Motor neuron (in vitro differentiated cells): ENCODE data around the gene TRAPPC6A. TPM values are rescaled to one million over a fixed set of nuclear protein-coding genes. Genes with fewer than 3 reads are reported as not detected.
"Not testable (repeated sequence)": the region's sequence is repeated elsewhere in the genome, so short reads cannot be mapped to it uniquely, and the experiment has no call there.

Source experiments
- ATAC-seq, 8 experiments: fragments of 200-7000 bp; cut with Tn5 transposase; replicated peaks in 6 of 8; 2 replicates each; pipeline ENCODE4 v1.8.0; 2021; ENCODE audit warnings: mild to moderate bottlenecking in 8 of 8, moderate library complexity in 8 of 8
- H3K27ac ChIP-seq, 2 donors: fragments of 250-450 bp; sonication (Bioruptor Pico); 2 replicates each; pipeline ENCODE4 v1.9.0; 2021; ENCODE audit warnings: antibody characterized with exemption in 2 of 2, mild to moderate bottlenecking in 2 of 2, moderate library complexity in 1 of 2
- H3K4me1 ChIP-seq, 2 donors: fragments of 250-450 bp; sonication (Bioruptor Pico); replicated peaks in 1 of 2; 2 replicates each; pipeline ENCODE4 v1.6.1; 2021; ENCODE audit warnings: antibody characterized with exemption in 2 of 2, mild to moderate bottlenecking in 2 of 2, moderate library complexity in 1 of 2
- H3K4me3 ChIP-seq, 5 donors: fragments of 250-450 bp; sonication (Bioruptor Pico); 2 replicates each; pipeline ENCODE4 v1.9.0; 2021; ENCODE audit warnings: antibody characterized with exemption in 5 of 5, mild to moderate bottlenecking in 5 of 5, moderate library complexity in 4 of 5
- whole genome bisulfite sequencing, 10 experiments: fragments of 450-650 bp; shearing (Covaris generic); methylation state at CpG; one replicate each; pipeline ENCODE4 v1.0.0; 2022; 5-methylcytosine and 5-hydroxymethylcytosine counted together
- in situ Hi-C, 9 experiments: fragments of 400-800 bp; cut with MboI; loops; one replicate each; pipeline ENCODE4 v1.15.0; 2021; ENCODE audit warnings: low sequenced_read_pairs in 9 of 9, low pct_unique_long_range_greater_than_20kb in 2 of 9; ENCODE audit not compliant: unreplicated experiment in 9 of 9
- total RNA-seq, 8 experiments: library from RNA; unstranded; fragments of 300-600 nt; gene quantifications; 2 replicates each; pipeline versions ENCODE4 v1.2.3 to v1.2.4, GENCODE V29; 2022

Gene TRAPPC6A
- total RNA-seq, 8 experiments from 2014 or later = 16.9 to 40.8 (median 29.1) TPM

GRCh38 chr19:45123440-45123850 is 54.6 kb downstream of the TRAPPC6A start:
- in situ Hi-C loops = no loop called here
- no peaks in the 10 kb centered on the region for H3K4me1 ChIP-seq
- no peak overlapping the region for H3K4me3 ChIP-seq
- 0 to 100% (median 73%) methylated on average over 1 to 7 of the region's 9 CpGs for WGBS, 10 experiments
- peak in 1 of 8 experiments; percentile 74 for ATAC-seq
- H3K27ac ChIP-seq = no peak overlapping the region

GRCh38 chr19:45122832-45123231 is 55.2 kb downstream of the TRAPPC6A start:
- no peak for ATAC-seq
- H3K4me1 ChIP-seq = no peaks in the 10 kb centered on the region
- in situ Hi-C loops = no loop called here
- H3K27ac ChIP-seq = no peak overlapping the region
- 72 to 75% methylated on average over 2 of the region's 6 CpGs; no CpG with 5 or more reads in 8 of the 10 experiments for WGBS, 10 experiments
- H3K4me3 ChIP-seq = no peak overlapping the region

GRCh38 chr19:45121827-45122345 is 56.2 kb downstream of the TRAPPC6A start:
- Histone ChIP-seq H3K4me1 (peaks cover 0 to 8% of the 10 kb centered on the region in 2 donors), H3K27ac (no peak overlapping the region), H3K4me3 (no peak overlapping the region)
- WGBS, 10 experiments = 80 to 100% (median 86%) methylated on average over 1 to 2 of the region's 11 CpGs; no CpG with 5 or more reads in 6 of the 10 experiments
- ATAC-seq = no peak
- in situ Hi-C loops = no loop called here

GRCh38 chr19:45119582-45119981 is 58.5 kb downstream of the TRAPPC6A start:
- 70 to 95% (median 89%) methylated on average over 2 to 5 of the region's 6 CpGs; no CpG with 5 or more reads in 6 of the 10 experiments for WGBS, 10 experiments
- Histone ChIP-seq H3K27ac (no peak overlapping the region), H3K4me3 (no peak overlapping the region), H3K4me1 (peaks cover 0 to 8% of the 10 kb centered on the region in 2 donors)
- ATAC-seq = peak in 1 of 8 experiments; percentile 25
- in situ Hi-C loops = no loop called here

GRCh38 chr19:45118591-45119355 is 59.3 kb downstream of the TRAPPC6A start:
- H3K4me3 ChIP-seq, H3K4me1 ChIP-seq, in situ Hi-C loops, H3K27ac ChIP-seq, ATAC-seq: not testable (repeated sequence)
- 40 to 94% (median 82%) methylated on average over 1 to 8 of the region's 18 CpGs; no CpG with 5 or more reads in 1 of the 10 experiments for WGBS, 10 experiments

- peak in 3 of 8 experiments; percentile 19 to 29 (median 20) for ATAC-seq
- Histone ChIP-seq H3K4me1 (peaks cover 0 to 8% of the 10 kb centered on the region in 2 donors), H3K4me3 (no peak overlapping the region), H3K27ac (no peak overlapping the region)
- in situ Hi-C loops = no loop called here
- WGBS, 10 experiments = 80 to 100% (median 80%) methylated on average over 1 to 2 of the region's 5 CpGs; no CpG with 5 or more reads in 7 of the 10 experiments
These were observed 59.9 kb downstream of the TRAPPC6A start for GRCh38 chr19:45118106-45118505.

GRCh38 chr19:45117671-45118070 is 60.4 kb downstream of the TRAPPC6A start:
- H3K27ac ChIP-seq = no peak overlapping the region
- in situ Hi-C loops = no loop called here
- H3K4me3 ChIP-seq = no peak overlapping the region
- WGBS, 10 experiments = 0 to 100% (median 74%) methylated on average over 1 to 3 of the region's 12 CpGs; no CpG with 5 or more reads in 6 of the 10 experiments
- ATAC-seq = peak in 3 of 8 experiments; percentile 21 to 50 (median 28)
- H3K4me1 ChIP-seq = peaks cover 0 to 8% of the 10 kb centered on the region in 2 donors

- WGBS, 10 experiments = 40 to 100% (median 89%) methylated on average over 1 to 6 of the region's 16 CpGs; no CpG with 5 or more reads in 5 of the 10 experiments
- Histone ChIP-seq H3K4me3 (no peak overlapping the region), H3K4me1 (peaks cover 0 to 8% of the 10 kb centered on the region in 2 donors), H3K27ac (no peak overlapping the region)
- ATAC-seq = peak in 5 of 8 experiments; percentile 12 to 46 (median 30)
- in situ Hi-C loops = no loop called here
These were observed 60.9 kb downstream of the TRAPPC6A start for GRCh38 chr19:45117167-45117594.

- in situ Hi-C loops = no loop called here
- H3K4me1 ChIP-seq = peaks cover 0 to 8% of the 10 kb centered on the region in 2 donors
- 60 to 100% (median 85%) methylated on average over 1 to 14 of the region's 21 CpGs; no CpG with 5 or more reads in 4 of the 10 experiments for WGBS, 10 experiments
- ATAC-seq = peak in 1 of 8 experiments; percentile 7
- H3K27ac ChIP-seq = no peak overlapping the region
- H3K4me3 ChIP-seq = no peak overlapping the region
These were observed 62.0 kb downstream of the TRAPPC6A start for GRCh38 chr19:45115809-45116615.

- peaks cover 0 to 8% of the 10 kb centered on the region in 2 donors for H3K4me1 ChIP-seq
- ATAC-seq = no peak
- in situ Hi-C loops = no loop called here
- no peak overlapping the region for H3K4me3 ChIP-seq
- WGBS, 10 experiments = 83 to 100% (median 100%) methylated on average over 1 to 3 of the region's 4 CpGs; no CpG with 5 or more reads in 3 of the 10 experiments
- no peak overlapping the region for H3K27ac ChIP-seq
These were observed 63.9 kb downstream of the TRAPPC6A start for GRCh38 chr19:45114116-45114515.

GRCh38 chr19:45113628-45114027 is 64.4 kb downstream of the TRAPPC6A start:
- H3K4me3 ChIP-seq = no peak overlapping the region
- H3K4me1 ChIP-seq = peaks cover 0 to 8% of the 10 kb centered on the region in 2 donors
- no peak overlapping the region for H3K27ac ChIP-seq
- peak in 2 of 8 experiments; percentile 15 to 42 for ATAC-seq
- in situ Hi-C loops = no loop called here
- 20 to 100% (median 73%) methylated on average over 1 to 4 of the region's 9 CpGs; no CpG with 5 or more reads in 5 of the 10 experiments for WGBS, 10 experiments
